Measurements from ENCODE around the gene B9D2.

- TF ChIP-seq CTCF (IDR thresholded peaks at IDR 0.05) (no peak), EZH2 (IDR thresholded peaks at IDR 0.05) (no peak), EZH2phosphoT487 (IDR thresholded peaks at IDR 0.05) (no peak)
These were observed 34.6 kb upstream of the B9D2 start for GRCh38 chr19:41398598-41398997.

All from neural progenitor cell (in vitro differentiated cells).